LNCAP (cell line): ENCODE data around the gene TNRC18.

Experiments
- TF ChIP-seq, protein P1 (sequence below): fragments of 450-650 bp; IDR thresholded peaks from 2 replicates; pipeline ENCODE4 v1.5.1; 2017; ENCODE audit warnings: mild to moderate bottlenecking

TNRC18 gene

DNA sequence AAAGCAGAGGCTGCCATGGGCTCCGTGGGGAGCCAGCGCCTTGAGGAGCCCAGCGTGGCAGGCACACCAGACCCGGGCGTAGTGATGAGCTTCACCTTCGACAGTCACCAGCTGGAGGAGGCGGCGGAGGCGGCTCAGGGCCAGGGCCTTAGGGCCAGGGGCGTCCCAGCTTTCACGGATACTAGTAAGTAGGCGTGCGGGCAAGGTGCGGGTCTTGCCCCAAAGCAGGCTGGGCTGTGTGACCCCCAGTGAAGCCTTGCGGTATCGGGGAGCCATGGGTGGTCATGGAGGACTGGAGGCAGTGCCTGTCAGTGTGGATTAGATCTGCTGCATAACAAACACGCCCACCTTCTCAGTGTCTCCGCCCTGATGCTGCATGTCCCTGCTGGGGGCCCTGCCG, 135.8 kb downstream of the TNRC18 start:
- TF ChIP-seq, protein P1, sequence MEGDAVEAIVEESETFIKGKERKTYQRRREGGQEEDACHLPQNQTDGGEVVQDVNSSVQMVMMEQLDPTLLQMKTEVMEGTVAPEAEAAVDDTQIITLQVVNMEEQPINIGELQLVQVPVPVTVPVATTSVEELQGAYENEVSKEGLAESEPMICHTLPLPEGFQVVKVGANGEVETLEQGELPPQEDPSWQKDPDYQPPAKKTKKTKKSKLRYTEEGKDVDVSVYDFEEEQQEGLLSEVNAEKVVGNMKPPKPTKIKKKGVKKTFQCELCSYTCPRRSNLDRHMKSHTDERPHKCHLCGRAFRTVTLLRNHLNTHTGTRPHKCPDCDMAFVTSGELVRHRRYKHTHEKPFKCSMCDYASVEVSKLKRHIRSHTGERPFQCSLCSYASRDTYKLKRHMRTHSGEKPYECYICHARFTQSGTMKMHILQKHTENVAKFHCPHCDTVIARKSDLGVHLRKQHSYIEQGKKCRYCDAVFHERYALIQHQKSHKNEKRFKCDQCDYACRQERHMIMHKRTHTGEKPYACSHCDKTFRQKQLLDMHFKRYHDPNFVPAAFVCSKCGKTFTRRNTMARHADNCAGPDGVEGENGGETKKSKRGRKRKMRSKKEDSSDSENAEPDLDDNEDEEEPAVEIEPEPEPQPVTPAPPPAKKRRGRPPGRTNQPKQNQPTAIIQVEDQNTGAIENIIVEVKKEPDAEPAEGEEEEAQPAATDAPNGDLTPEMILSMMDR = no peak

DNA sequence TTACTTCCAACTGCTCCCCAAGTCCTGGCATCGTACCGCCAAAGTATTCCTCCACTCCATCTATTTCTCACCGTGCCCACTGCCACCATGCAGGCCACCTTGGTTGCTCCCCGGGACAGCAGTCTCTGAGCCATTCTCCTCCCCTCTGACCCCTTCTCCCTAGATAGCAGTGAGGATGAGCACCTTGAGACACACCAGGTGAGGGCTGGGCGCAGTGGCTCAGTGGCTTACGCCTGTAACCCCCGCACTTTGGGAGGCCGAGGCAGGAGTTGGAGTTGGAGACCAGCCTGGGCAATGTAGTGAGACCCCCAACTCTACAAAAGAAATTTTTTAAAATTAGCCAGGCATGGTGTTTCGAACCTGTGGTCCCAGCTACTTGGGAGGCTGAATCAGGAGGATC, 136.7 kb downstream of the TNRC18 start:
- TF ChIP-seq, protein P1 = no peak

DNA sequence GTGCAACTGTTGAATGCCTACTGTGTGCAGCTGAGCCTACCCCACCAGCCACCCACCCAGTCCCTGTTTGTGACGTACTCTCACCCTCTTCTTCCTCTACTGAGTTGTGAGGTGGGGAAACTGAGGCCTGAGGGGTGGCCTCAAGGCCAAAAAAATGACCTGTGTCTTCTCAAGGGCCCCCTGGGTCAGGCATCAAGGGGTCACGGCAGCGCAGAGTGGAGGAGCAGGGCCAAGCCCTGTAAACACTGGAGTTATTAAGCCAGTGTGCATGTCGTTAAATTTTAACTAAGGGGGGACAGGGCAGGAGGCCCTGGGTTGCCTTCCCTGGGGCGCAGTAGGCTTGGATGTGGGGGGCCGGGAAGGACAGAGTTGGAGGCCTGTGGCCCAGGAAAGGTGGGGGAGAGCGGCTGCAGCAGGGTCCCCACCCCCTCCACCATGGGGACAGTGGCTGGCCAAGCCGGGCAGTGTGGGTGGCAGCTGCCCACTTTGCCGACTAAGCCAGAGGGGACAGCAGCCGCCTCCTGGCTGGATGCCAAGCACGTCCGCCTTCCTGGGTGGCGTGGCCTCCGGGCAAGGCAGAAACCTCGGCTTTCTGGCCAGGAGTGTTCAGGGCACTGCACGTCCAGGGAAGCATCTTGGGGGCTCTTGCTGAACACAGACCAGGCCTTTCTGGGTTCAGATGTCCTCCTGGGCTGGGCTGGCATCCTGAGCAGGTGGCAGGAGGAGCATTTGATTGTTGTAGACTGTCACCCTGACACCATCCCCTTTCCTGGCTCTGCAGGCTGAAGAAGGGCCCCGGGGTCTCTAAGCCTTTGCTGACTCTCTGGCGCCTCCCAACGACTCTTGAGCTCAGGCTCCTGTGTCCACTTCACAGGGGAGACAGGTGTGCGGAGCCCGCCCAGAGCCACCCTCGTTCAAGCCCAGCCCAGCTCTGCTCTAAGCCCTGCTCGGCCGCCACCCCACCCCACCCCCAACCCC, 139.0 kb downstream of the TNRC18 start:
- TF ChIP-seq, protein P1 = no peak

DNA sequence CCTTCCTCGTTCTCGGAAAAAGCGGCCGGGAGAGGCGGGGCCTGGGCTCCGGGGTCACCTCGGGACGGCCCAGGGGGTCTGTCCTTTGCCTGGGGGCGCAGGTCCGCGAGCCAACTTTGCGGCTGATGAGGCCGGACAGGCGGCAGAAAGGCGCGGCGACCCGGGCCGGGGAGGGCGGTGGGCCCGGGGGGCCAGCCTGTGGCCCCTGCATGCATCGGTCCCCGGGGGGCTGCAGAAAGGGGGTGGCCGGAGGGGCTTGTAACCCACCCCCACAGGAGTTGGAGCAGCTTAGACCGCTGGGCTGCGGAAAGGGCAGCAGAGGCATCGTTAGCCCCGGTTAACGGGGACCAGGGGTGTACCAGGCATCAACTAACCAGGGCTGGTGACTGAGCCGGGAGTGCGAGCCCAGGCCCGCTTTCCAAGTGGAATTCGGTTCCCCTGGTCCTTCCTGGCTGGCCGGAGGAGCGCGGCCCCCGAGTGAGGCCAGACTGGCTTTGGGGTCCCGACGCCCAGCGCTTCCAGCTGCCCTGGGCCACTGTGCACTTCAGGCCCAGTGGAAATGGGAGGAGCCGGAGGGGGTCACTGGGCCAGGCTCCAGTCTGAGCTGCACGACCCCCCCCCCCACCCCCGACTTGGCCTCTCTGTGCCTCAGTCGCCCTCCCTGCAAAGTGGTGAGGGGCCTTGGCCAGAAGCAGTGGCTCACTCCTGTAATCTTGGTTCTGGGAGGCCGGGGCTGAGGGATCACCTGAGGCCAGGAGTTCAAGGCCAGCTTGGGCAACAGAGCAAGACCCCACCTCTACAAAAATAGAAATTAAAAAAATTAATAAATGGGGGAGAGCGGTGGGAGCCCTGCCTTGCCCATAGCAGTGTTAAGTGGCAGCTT, 140.0 kb downstream of the TNRC18 start:
- TF ChIP-seq, protein P1 = no peak

DNA sequence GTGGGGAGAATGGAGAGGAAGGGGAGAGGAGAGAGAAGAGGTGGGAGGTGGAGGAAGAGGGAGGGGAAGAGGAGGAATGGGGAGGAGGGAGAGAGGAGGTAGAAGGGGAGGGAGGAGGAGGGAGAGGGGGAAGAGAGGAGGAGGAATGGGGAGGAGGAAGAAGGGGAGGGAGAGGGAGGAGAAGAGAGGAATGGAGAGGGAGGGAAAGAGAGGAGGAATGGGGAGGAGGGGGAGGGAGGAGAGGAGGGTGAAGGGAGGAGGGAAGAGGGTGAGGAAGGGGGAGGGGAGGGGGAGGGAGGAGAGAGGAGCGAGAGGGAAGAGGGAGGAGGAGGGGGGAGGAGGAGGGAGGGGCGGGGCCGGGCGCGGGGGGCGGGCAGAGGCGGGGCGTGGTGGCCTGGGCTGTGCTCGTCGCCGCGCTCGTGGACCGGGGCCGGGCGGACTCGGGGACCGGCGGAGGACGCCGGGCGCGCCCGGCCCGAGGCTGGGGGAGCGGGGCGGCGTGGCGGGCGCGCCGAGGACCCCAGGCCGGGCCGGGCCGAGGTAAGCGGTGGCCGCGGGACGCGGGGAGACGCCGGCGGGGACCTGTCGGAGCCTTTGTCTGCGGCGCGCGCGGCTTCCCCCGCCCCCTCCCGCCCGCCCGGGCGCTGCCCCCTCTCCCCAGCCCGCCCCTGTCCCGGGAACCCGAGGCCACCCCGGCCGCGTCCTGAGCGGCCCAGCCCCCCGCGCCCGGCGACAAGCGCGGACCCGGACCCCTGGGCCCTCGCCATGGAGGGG, 140.9 kb downstream of the TNRC18 start, which contains the start of gene SLC29A4:
Gene SLC29A4 (plus strand): TSS at position 401 of the 774 bp plus-strand sequence. CDS start 4,874 bp downstream, outside the sequence.
- TF ChIP-seq, protein P1 = no peak

DNA sequence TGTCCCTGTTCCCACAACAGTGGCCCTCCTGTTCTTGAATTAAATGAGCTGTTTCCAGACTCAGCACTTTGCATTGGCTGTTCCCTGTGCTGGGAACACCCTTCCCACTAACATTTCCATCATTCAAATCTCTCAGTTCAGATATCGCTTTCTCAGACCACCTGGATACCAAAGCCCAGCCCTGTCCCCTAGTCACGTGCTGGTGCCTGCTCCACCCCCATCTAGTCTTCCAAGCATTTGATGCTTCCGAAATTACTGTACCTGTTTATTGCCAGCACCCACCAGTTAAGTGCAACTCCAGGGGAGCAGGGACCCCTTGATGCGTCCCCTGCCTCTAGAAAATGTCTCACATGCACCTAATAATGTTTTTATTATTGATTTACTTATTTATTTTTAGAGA, 143.9 kb downstream of the TNRC18 start:
- TF ChIP-seq, protein P1 = no peak

DNA sequence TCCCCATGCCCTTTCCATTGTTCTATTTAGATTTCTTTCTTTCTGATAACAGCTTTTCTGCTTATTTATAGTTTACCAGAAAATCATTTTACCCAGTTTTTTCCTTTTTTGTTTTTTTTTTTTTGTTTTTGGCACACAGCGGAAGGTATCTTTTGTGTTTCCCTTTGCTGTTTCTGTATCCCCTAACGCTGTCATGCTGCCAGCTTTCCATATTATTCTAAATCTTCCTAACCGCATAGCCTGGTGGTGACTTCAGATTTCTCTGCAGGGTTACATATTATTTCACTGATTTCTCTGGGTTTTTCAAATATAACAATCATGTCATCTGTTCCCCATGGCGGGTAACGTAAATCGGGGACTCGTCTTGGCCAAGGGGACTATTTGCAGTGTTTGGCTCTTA, 144.9 kb downstream of the TNRC18 start:
- TF ChIP-seq, protein P1 = no peak
